Body of pancreas (tissue), 4 donors: ENCODE measurements around the gene ITPR2. TPM values are rescaled to one million over a fixed set of nuclear protein-coding genes. Genes with fewer than 3 reads are reported as not detected.

Experiments used
- ATAC-seq: fragments of 150-250 bp; one replicate; pipeline ENCODE4 v1.9.1; 2016
- DNase-seq, 4 donors: peaks; one replicate each; pipeline ENCODE4 v3.0.0-alpha.2; 2019
- H3K27ac ChIP-seq, 4 donors: fragments of 200-600 bp; sonication (generic); 1 replicate in 3 of 4; 2 replicates in 1 of 4; pipeline versions ENCODE4 v1.5.1 to v1.6.1; 2016 to 2019; ENCODE audit warnings: mild to moderate bottlenecking in 1 of 4, mixed read lengths in 1 of 4, moderate library complexity in 1 of 4
- H3K27me3 ChIP-seq, 2 donors: fragments of 200-600 bp; sonication (generic); one replicate each; pipeline ENCODE4 v1.6.0; 2016; ENCODE audit warnings: mild to moderate bottlenecking in 1 of 2
- H3K36me3 ChIP-seq, 2 donors: fragments of 200-600 bp; sonication (generic); replicated peaks in 1 of 2; 2 replicates each; pipeline ENCODE4 v1.5.1; 2016; ENCODE audit warnings: low read depth in 2 of 2; ENCODE audit not compliant: insufficient read depth in 1 of 2
- H3K4me1 ChIP-seq: fragments of 200-600 bp; sonication (generic); one replicate; pipeline ENCODE4 v1.6.0; 2016
- H3K4me3 ChIP-seq, 2 donors: fragments of 200-600 bp; sonication (generic); 1 replicate in 1 of 2; 2 replicates in 1 of 2; pipeline ENCODE4 v1.5.1; 2016 to 2019
- H3K9me3 ChIP-seq, 3 donors: fragments of 200-600 bp; sonication (generic); 1 replicate in 2 of 3; 2 replicates in 1 of 3; pipeline ENCODE4 v1.5.1; 2016
- CTCF ChIP-seq, 7 experiments: fragments of 450-650 bp in 4 of 7; fragments of 200-600 bp in 3 of 7; sonication (generic) in 3 of 7; IDR thresholded peaks; one replicate each; pipeline ENCODE4 v1.5.1; 2016 to 2019; ENCODE audit warnings: antibody characterized with exemption in 7 of 7
- POLR2A ChIP-seq, 3 donors: fragments of 450-650 bp; IDR thresholded peaks; one replicate each; pipeline ENCODE4 v1.6.1; 2016; ENCODE audit warnings: antibody characterized with exemption in 3 of 3, mild to moderate bottlenecking in 2 of 3
- WGBS, 2 donors: methylation state at CpG; one replicate each; pipeline ENCODE4 v1.1.5; 2017; 5-methylcytosine and 5-hydroxymethylcytosine counted together
- intact Hi-C: fragments of 100-400 bp; cut with DNase I; formaldehyde crosslinking; loops from one replicate; pipeline ENCODE4 v1.15.1; 2023
- total RNA-seq, 2 donors: library from RNA; depleted of rRNA; stranded (reverse); fragments of >200 nt; gene quantifications; one replicate each; pipeline ENCODE4 v1.1.0, GENCODE V29; 2016

Gene ITPR2
- total RNA-seq, 2 donors from 2014 or later, result 37.4 to 92.9 TPM

GRCh38 chr12:26724309-26724702, 108.7 kb downstream of the ITPR2 start:
- intact Hi-C loops, result no loop called here
- no peaks in the 10 kb centered on the region for H3K9me3 ChIP-seq
- 58 to 59% methylated on average over 4 of the region's 4 CpGs for WGBS, 2 donors
- no peak overlapping the region for H3K4me3 ChIP-seq
- H3K4me1 ChIP-seq, result peaks cover 23% of the 10 kb centered on the region
- no peaks in the 10 kb centered on the region for H3K27me3 ChIP-seq
- no peak for TF ChIP-seq CTCF (IDR thresholded peaks at IDR 0.05)
- no peak for TF ChIP-seq POLR2A (IDR thresholded peaks at IDR 0.05)
- peak overlapping the region in 1 of 4 donors; percentile 67 for H3K27ac ChIP-seq
- ATAC-seq (no peak), DNase-seq (no peak)
- no peaks in the 10 kb centered on the region for H3K36me3 ChIP-seq

DNA sequence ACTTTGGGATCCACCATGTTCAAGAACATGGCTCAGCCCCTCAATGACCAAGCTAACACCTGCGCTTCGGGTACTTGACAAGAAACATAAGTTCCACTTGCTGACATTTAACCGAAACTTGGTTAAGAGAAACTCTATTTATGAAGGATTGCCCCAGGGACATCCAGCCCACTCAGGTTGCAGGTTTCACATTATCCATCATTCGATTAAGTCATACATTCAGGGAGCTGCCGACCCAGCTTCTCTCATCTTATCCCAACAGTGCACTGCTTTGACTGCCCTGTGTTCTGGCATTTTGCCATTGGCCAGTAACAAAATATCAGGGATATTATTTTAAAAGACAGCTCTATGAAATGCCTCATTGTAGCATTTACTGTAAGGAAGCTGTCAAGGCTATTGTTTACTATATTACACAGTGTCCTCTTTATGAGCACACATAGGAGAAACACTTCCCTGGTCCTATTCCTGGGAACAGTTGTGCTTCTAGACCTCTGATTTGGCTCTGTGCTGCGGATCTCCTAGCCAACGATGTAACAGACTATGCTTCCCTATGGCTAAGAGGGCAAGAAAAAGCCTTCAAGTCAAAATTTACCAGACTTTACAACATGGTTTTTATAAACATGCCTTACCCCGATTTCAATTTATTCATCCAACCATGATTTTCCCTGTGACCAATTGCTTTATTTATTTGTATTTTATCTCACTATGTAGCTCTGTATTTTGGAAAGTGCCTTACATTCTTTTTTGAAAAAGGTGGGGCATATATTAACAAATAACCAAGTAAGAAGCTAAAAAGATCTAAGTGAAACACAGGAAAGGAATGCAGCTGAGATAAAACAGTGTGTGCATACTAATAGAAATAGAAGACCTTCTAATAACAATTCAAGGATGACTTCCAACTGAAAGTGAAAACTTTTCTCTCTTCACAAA, 109.3 kb downstream of the ITPR2 start:
- peak; percentile 57 for ATAC-seq
- WGBS, 2 donors, result 63 to 69% methylated on average over 8 of the region's 8 CpGs
- DNase-seq, result no peak
- Histone ChIP-seq H3K4me3 (no peak overlapping the region), H3K27ac (peak overlapping the region; percentile 28 to 67 (median 38)), H3K27me3 (no peaks in the 10 kb centered on the region), H3K36me3 (no peaks in the 10 kb centered on the region), H3K4me1 (peaks cover 23% of the 10 kb centered on the region), H3K9me3 (no peaks in the 10 kb centered on the region)
- intact Hi-C loops, result no loop called here
- TF ChIP-seq CTCF (IDR thresholded peaks at IDR 0.05) (no peak), POLR2A (IDR thresholded peaks at IDR 0.05) (no peak)

DNA sequence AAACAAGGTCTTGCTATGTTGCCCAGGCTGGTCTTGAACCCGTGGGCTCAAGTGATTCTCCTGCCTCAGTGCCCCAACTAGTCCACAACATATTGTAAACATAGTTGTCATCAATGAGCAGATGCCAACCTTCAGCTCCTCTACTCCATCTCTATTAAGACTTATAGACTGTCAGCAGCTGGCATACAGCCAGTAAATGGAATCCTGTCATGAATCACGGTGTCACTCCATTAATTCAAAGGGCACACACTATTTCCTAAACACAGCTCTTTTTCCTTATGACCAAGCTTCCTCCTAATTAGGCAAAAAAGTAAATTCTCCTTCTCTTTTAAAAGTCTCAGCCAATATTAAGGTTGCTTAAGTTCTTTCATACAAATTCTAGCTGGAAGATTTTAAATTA, 111.2 kb downstream of the ITPR2 start:
- 57 to 74% methylated on average over 2 of the region's 2 CpGs for WGBS, 2 donors
- ATAC-seq, result no peak
- H3K27me3 ChIP-seq, result no peaks in the 10 kb centered on the region
- H3K27ac ChIP-seq, result peak overlapping the region in 1 of 4 donors; percentile 9
- TF ChIP-seq CTCF (IDR thresholded peaks at IDR 0.05) (no peak), POLR2A (IDR thresholded peaks at IDR 0.05) (no peak)
- H3K36me3 ChIP-seq, result no peaks in the 10 kb centered on the region
- no peak overlapping the region for H3K4me3 ChIP-seq
- DNase-seq, result no peak
- intact Hi-C loops, result no loop called here
- no peaks in the 10 kb centered on the region for H3K9me3 ChIP-seq
- peaks cover 12% of the 10 kb centered on the region for H3K4me1 ChIP-seq

- ATAC-seq (no peak), DNase-seq (no peak)
- no peaks in the 10 kb centered on the region for H3K27me3 ChIP-seq
- H3K4me1 ChIP-seq, result peaks cover 10% of the 10 kb centered on the region
- H3K4me3 ChIP-seq, result no peak overlapping the region
- no peak for TF ChIP-seq CTCF (IDR thresholded peaks at IDR 0.05)
- no peak for TF ChIP-seq POLR2A (IDR thresholded peaks at IDR 0.05)
- intact Hi-C loops, result no loop called here
- peaks cover 0 to 3% of the 10 kb centered on the region in 2 donors for H3K36me3 ChIP-seq
- H3K27ac ChIP-seq, result no peak overlapping the region
- 100% methylated on average over 1 of the region's 1 CpG for WGBS, 2 donors
- no peaks in the 10 kb centered on the region for H3K9me3 ChIP-seq
Observed at GRCh38 chr12:26719852-26720251, 113.1 kb downstream of the ITPR2 start.
